Measurements from ENCODE around the gene REM2.
"Not testable (repeated sequence)": the region's sequence is repeated elsewhere in the genome, so short reads cannot be mapped to it uniquely, and the experiment has no call there.

DNA sequence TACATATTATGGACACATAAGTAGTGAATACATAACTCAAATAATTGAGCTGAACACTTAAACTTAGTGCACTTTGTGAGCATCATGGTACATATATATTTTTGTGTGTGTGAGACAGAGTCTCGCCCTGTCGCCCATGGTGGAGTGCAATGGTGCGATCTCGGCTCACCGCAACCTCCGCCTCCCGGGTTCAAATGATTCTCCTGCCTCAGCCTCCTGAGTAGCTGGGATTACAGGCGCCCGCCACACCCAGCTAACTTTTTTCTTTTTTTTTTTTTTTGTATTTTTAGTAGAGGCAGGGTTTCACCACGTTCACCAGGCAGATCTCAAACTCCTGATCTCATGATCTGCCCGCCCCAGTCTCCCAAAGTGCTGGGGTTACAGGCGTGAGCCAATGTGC, 30.8 kb upstream of the REM2 start:
- TF ChIP-seq, protein P1, sequence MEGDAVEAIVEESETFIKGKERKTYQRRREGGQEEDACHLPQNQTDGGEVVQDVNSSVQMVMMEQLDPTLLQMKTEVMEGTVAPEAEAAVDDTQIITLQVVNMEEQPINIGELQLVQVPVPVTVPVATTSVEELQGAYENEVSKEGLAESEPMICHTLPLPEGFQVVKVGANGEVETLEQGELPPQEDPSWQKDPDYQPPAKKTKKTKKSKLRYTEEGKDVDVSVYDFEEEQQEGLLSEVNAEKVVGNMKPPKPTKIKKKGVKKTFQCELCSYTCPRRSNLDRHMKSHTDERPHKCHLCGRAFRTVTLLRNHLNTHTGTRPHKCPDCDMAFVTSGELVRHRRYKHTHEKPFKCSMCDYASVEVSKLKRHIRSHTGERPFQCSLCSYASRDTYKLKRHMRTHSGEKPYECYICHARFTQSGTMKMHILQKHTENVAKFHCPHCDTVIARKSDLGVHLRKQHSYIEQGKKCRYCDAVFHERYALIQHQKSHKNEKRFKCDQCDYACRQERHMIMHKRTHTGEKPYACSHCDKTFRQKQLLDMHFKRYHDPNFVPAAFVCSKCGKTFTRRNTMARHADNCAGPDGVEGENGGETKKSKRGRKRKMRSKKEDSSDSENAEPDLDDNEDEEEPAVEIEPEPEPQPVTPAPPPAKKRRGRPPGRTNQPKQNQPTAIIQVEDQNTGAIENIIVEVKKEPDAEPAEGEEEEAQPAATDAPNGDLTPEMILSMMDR (IDR thresholded peaks at IDR 0.05), result not testable (repeated sequence)
- TF ChIP-seq POLR2A, POLR2AphosphoS5 (IDR thresholded peaks at IDR 0.05): not testable (repeated sequence)

All from stomach (tissue), 4 donors.